ENCODE results near the gene SEPTIN7. TPM values are rescaled to one million over a fixed set of nuclear protein-coding genes. Genes with fewer than 3 reads are reported as not detected.

Gene SEPTIN7
- total and polyA plus RNA-seq, 2 of the 13 experiments (the other 11 are each of a cell fraction or from before 2014, with no cell fraction given), result 103 to 129 TPM

DNA sequence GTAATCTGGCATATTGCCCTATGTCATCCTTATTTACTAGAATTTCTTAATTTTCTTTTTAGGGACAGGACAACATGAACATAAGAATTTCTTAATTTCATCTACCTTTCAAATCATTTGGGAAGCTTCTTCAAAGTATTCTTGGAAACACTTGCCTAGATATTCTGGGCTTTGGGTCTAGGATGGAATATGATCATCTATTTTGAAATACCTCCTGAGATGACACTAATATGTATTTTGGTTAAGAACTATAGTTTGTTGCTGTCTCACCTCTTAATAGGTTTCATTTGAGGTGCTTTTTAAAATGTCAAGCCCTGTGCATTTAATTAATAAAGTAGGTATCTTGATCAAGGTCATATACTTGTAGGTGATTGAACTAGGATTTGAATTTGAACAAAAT, 49.1 kb downstream of the SEPTIN7 start:
- ATAC-seq, result no peak
- TF ChIP-seq ZNF256 (CRISPR knock-in tag; conservative IDR thresholded peaks at IDR 0.05), result no peak
- TF ChIP-seq HNF1B (CRISPR knock-in tag; IDR thresholded peaks at IDR 0.05), result no peak
- no peak for TF ChIP-seq STAT6 (CRISPR knock-in tag; IDR thresholded peaks at IDR 0.05; ENCODE audit: borderline replicate concordance)
- no peak for TF ChIP-seq YEATS2 (CRISPR knock-in tag; IDR thresholded peaks at IDR 0.05; ENCODE audit: borderline replicate concordance)
- no peak for TF ChIP-seq HOMEZ (CRISPR knock-in tag; IDR thresholded peaks at IDR 0.05; ENCODE audit: low read depth)
- TF ChIP-seq NFIC (IDR thresholded peaks at IDR 0.05; ENCODE audit: low read length), result no peak
- no peak for TF ChIP-seq ZBED4 (CRISPR knock-in tag; IDR thresholded peaks at IDR 0.05; ENCODE audit: borderline replicate concordance)
- TF ChIP-seq, protein P1, sequence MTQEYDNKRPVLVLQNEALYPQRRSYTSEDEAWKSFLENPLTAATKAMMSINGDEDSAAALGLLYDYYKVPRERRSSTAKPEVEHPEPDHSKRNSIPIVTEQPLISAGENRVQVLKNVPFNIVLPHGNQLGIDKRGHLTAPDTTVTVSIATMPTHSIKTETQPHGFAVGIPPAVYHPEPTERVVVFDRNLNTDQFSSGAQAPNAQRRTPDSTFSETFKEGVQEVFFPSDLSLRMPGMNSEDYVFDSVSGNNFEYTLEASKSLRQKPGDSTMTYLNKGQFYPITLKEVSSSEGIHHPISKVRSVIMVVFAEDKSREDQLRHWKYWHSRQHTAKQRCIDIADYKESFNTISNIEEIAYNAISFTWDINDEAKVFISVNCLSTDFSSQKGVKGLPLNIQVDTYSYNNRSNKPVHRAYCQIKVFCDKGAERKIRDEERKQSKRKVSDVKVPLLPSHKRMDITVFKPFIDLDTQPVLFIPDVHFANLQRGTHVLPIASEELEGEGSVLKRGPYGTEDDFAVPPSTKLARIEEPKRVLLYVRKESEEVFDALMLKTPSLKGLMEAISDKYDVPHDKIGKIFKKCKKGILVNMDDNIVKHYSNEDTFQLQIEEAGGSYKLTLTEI (CRISPR knock-in tag; conservative IDR thresholded peaks at IDR 0.05), result no peak
- no peak for TF ChIP-seq MBNL3 (CRISPR knock-in tag; conservative IDR thresholded peaks at IDR 0.05)
- no peak for TF ChIP-seq ZBTB7B (CRISPR knock-in tag; IDR thresholded peaks at IDR 0.05)
- TF ChIP-seq ZFP36 (IDR thresholded peaks at IDR 0.05; ENCODE audit: borderline replicate concordance, low read depth, low read length, partially characterized antibody), result no peak

More for the DNA sequence above, 49.1 kb downstream of the SEPTIN7 start:
- Histone ChIP-seq H2AFZ (ENCODE audit: low read length) (no peak overlapping the region), H3K79me2 (ENCODE audit: insufficient read depth, low read length) (peaks cover 24% of the 10 kb centered on the region), H3K27ac (ENCODE audit: extremely low read length, insufficient read depth, low read length) (no peak overlapping the region), H3K4me3 (replicated peaks in 1 of 3; ENCODE audit: insufficient read depth in 1 of 3, low read depth in 2 of 3, low read length in 3 of 3) (no peak overlapping the region), H3K9me3 (ENCODE audit: low read length) (no peaks in the 10 kb centered on the region), H3K36me3 (replicated peaks in 1 of 2; ENCODE audit: control insufficient read depth in 1 of 2, insufficient read depth in 2 of 2, low read length in 2 of 2) (peaks cover 5 to 12% of the 10 kb centered on the region in 2 experiments; a peak in 4 of 5 replicates), H3K9ac (ENCODE audit: insufficient read depth, low read depth, low read length) (no peak overlapping the region), H3K4me1 (ENCODE audit: insufficient read depth, low read length) (no peaks in the 10 kb centered on the region), H3K27me3 (ENCODE audit: control insufficient read depth in 1 of 2, insufficient read depth in 2 of 2, low read length in 2 of 2) (no peaks in the 10 kb centered on the region; a peak in 1 of 5 replicates), H4K20me1 (ENCODE audit: insufficient read depth, low read length) (0 out of 2 replicates have a peak, but pooled peaks cover 2% of the 10 kb centered on the region), H3K4me2 (ENCODE audit: low read depth, low read length) (no peak overlapping the region)
- ChIA-PET CTCF (ENCODE audit: low intra/inter-chr PET ratio, low total read pairs) (no interaction called here), POLR2A (no interaction called here)
- no peak for DNase-seq (ENCODE audit: low spot score)
- in situ Hi-C loops (cut with HindIII; ENCODE audit: extremely low pct_ligation_motif_present, low pct_unique_long_range_greater_than_20kb), result no loop called here
- intact Hi-C loops (cut with micrococcal nuclease; ENCODE audit: unreplicated experiment), result no loop called here
- no TSS peak for BruUV-seq (replicated peaks)
- no peak for FAIRE-seq

Measured in HepG2 (cell line).